A375 (cell line): ENCODE results near the gene NSF. TPM values are rescaled to one million over a fixed set of nuclear protein-coding genes. Genes with fewer than 3 reads are reported as not detected.

Source experiments
- total RNA-seq: library from RNA; depleted of rRNA; stranded (reverse); fragments of >200 nt; shearing (Covaris generic); gene quantifications from 2 replicates; pipeline ENCODE4 v1.2.3, GENCODE V29; 2014; rRNA removed

NSF gene
- 21.1 and 24.9 TPM in 2 replicates for total RNA-seq

GRCh38 chr17:46590157-46591146 is at the start of gene NSF:
NSF (plus strand) TSS chr17:46590669; CDS start chr17:46590776, 107 bp downstream.

GRCh38 chr17:46579083-46580075 is 11.1 kb upstream of the NSF start, which contains the start of gene ARL17A:
ARL17A (minus strand) TSS chr17:46579691; CDS start chr17:46576322, 3,369 bp downstream.

Other genes starting within 250 kb of the NSF start
- gene ARL17B, start 228.9 kb upstream of the NSF start, total RNA-seq = 1.6 and 9.9 TPM in 2 replicates
- gene LRRC37A2, start 78.2 kb upstream of the NSF start, total RNA-seq = 4.1 and 4.2 TPM in 2 replicates
- 3.8 and 6.5 TPM in 2 replicates for gene ARL17A, start 11.0 kb upstream of the NSF start, total RNA-seq
- gene WNT3, start 228.0 kb downstream of the NSF start, total RNA-seq = 2.0 and 2.5 TPM in 2 replicates